NCI-H146 treated with DMSO at 0.1 percent for 48 hours (cell line): Measurements from ENCODE around the gene RRP9.
"Not testable (repeated sequence)": the region's sequence is repeated elsewhere in the genome, so short reads cannot be mapped to it uniquely, and the experiment has no call there.

ENCODE experiments used
- DNase-seq: peaks from one replicate; lab custom pipeline; 2025; ENCODE audit not compliant: unreplicated experiment; lab: John Stamatoyannopoulos, UW

RRP9 gene

DNA sequence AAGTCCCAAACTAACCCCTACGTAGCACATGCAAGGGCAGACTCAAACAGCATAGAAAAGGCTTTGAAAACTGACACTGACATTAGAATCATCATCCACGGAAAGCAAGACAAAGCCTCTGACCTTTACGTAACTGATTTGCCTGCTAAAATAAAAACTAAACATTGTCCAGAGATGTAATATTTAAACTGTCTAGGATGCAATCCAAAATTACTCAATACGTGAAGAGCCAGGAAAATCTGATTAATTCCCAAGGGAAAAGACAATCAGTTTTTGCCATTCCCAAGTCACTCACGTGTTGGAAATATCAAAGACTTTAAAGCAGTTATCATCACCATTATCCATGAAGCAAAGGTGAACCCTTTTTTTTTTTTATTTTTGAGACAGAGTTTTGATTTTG, 25.3 kb downstream of the RRP9 start:
- DNase-seq = no peak

DNA sequence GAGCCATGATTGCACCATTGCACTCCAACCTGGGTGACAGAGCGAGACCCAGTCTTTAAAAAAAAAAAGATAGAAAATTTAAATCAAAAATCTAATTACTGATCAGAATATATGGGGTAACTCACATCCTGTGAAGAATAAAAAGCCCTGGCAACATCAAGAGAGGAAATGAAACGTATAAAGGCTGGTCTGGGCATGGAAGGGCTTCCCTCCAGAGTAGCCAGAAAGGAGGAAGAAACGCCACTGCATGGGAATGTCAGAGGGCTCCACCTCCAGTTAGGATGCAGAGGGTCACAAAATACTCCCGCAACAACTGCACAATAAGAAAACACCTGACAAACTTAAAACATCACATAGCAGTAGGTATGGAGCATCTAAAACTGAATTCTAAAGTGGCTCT, 33.7 kb downstream of the RRP9 start:
- DNase-seq = no peak

DNA sequence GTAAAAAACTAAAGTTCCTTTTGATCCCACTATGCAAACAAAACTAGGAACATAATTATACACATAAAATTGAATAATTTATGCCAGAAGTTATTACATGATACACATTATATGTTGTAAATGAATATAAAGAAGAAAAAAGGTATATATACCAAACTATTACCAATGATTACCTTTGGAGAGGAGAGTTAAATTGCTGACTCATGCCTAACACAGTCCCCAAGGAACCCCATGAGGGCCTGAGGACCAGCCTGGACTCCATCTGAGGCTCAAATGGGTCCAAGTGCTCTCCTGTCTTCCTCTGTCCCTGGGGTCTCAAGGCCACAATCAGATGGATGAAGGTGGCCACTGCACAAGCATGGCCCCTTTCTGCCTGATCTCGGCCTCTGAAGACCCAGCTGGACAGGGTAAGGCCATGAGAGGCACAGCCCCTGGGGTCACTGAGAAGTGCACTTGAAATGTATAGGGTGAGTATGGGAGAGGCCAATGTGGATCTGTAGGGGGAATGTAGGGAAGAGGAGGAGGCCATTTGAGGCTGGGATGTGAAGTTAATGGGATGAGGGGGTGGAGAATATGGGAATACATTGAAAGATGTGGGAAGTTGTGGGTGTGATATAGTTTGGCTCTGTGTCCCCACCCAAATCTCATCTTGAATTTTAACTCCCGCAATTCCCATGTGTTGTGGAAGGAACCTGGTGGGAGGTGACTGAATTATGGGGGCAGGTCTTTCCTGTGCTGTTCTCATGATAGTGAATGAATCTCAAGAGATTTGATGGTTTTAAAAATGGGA, 37.5 kb downstream of the RRP9 start:
- DNase-seq = no peak

DNA sequence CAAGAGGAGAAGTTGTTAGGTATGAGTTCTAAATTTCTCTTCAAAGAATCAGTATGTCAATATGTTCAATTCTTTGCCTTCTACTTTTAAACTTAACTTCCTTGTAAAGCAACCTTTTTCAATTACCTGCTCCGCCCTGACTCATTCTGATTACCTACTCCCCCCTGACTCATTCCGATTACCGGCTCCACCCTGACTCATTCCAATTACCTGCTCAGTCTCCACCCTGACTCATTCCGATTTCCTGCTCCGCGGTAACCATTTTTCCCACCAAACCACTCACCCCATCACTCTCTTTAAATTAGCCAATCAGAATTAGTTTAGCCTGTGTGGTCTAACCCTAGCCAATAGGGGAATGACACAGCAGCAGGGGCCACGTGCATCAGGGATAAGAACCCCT, 39.3 kb downstream of the RRP9 start:
- DNase-seq = not testable (repeated sequence)

DNA sequence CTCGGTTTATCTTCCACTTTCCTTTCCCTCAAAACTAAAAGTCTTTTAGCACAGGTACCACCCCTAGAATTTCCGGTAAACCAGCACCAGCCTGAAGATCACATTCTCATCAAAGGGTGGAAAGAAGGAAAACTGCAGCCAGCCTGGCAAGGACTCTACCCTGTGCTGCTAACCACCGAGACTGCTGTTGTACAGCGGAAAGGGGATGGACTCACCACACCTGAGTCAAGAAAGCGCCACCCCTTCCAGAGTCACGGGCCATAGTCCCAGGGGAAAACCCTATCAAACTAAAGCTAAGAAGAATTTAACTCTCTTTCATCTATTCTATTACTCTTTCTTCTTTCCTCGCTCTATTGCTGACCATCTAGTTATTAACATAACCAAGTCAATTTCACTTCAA, 41.7 kb downstream of the RRP9 start:
- not testable (repeated sequence) for DNase-seq

DNA sequence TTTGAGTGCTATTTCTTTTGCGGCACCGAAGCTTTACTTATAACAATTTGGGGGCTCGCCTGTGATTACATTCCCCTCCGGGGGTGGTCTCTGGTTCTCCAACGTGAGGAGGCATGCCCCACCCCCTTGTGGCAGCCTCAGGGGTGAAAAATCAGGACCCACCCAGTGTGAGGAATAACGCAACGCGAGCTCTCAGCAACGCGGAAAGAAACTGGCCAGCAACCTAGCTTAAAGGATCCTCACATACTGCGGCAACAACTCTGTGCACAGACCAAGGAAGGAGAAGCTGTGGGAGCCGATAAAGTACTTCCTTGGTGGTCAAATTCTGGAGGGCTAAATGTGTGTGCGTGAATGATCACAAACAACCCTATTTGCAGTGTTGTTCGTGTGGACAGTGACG, 44.3 kb downstream of the RRP9 start:
- DNase-seq = no peak

DNA sequence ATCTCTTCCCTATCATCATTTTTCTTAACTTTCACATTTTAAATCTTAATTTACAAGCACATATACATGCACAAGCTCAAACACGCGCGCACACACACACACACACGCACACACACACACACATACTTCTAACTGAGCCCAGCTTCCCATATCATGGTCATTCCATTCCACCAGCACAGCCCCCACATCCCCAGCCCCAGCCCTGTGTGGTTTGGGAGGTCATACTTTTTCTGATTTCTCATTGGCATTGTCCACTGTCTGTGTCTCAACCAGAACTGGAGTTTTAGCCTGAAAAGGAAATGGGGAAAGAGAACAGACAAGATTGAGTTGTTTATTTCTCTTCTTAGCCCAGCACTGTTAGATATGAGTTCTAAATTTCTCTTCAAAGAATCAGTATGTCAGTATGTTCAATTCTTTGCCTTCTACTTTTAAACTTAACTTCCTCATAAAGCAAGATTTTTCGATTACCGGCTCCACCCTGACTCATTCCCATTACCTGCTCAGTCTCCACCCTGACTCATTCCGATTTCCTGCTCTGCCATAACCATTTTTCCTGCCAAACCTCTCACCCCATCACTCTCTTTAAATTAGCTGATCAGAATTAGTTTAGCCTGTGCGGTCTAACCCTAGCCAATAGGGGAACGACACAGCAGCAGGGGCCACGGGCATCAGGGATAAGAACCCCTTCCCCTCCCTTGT, 44.9 kb downstream of the RRP9 start:
- no peak for DNase-seq

DNA sequence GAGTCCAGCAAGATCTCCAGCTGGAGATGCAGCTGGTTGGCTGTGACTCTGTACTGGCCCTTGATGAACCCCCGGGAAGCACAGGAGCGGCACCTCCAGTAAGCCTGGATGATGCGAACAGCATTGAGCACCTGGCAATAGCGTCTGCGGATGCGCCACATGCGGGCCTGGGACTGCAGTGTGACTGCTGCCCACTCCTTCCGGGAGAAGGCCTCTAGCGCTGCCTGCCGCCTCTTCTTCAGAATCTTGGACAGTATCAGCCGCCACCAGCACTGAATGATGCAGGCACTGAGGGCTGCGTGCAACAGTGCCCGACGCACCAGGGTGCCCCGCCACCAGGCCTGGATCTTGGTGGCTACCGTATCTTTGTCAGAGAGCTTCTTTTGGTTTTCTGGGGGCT, 46.8 kb downstream of the RRP9 start:
- no peak for DNase-seq

DNA sequence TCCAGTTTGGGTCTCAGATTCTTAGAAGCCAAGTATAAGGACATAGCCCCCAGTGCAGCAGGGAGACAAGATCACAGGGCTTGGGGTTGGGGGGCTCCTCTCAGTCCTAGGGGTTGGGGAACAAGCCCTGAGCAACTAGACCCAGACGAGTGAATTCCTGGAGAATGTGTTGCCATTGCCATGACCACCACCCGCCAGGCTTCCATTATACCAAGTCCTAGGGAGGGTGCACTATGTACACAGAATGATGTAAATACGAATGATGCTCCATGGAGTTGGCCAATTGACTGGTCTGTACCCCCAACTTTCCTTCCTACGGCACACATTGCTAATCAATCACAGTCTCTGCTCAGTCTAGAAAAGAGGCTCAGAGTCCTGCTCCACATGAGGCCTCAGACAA, 47.3 kb downstream of the RRP9 start:
- DNase-seq = no peak

DNA sequence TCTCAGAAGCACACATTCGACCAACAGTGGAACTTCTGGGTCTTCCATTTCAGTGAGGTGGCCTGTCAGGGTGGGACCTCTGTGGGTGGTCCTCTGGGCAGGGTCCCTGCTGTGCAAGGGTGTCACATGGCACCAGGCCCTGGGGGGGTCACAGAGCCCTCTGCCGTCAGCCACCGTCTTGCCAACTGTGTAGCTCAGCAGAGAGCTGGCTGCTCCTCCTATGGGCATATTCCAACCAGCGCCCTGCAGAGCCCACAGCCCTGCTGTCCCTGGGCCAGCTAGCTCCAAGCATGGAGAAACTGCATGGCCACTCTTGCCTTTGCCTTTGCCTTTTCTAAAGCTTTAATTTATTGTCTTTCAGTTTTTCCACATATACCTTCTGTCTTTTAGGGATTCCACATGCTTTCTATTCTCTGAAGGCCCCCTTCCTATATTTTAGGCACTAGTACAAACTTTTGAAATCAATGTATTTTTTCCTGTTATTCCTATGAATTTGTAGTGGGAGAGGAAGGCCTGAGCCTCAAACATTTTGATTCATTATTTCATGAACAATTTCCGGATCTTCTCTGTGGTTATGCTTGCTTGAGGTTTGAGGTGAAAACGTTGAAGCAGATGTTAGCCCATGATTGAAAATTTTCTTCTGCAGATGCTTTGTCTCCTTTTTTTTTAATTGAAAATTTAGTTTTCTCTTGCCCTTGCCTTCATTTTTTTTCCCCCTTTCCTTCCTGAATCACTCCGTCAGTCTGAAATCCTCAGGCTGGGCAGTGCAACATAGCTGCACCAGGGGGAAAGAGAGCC, 50.3 kb downstream of the RRP9 start:
- DNase-seq = no peak

DNA sequence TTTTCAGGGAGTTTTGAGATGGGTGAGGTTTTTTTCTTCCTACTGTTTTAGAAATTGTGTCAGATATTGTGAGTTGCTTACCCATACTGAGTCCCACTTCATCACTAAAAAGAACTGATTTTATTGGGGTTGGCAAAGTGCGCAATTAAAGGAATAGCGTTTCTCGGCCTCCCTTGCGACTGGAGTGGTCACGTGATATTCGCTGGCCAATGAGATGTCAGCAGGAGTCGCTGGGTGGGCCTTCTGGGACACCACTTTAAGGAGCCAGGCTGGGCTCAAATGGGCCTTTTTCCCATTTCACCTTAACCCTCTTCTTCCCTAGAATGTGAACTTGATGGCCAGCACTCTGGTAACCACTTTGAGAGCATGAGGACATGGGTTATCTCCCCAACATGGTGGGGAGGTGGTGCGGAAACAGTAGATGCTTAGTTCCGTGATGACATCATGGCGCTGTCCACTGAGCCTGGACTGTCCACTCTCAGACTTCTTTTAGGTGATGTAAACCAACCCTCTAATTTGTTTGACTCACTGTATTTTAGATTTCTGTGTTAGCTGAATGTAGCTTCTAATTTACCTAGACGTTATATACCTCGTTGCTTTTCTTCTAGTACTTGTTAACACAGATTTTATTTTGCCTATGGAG, 53.1 kb downstream of the RRP9 start:
- no peak for DNase-seq

DNA sequence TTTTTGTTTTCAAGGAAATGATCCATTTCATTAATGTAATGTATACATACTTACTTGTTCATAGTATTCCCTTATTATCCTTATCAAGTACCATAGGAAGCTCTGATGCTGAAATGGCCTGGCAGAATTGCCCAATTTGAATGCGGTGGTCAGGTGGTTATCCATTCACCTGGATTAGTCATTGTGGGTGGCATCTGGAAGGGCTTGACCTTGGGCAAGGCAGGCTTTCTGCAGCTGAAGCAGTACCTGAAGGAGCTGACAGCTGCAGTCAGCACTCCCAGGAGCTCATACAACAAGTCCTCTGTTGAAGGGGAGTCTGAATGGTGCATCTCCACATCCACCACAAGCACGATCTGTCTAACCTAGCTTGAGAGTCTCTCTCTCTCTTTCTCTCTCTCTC, 54.1 kb downstream of the RRP9 start:
- DNase-seq = no peak

DNA sequence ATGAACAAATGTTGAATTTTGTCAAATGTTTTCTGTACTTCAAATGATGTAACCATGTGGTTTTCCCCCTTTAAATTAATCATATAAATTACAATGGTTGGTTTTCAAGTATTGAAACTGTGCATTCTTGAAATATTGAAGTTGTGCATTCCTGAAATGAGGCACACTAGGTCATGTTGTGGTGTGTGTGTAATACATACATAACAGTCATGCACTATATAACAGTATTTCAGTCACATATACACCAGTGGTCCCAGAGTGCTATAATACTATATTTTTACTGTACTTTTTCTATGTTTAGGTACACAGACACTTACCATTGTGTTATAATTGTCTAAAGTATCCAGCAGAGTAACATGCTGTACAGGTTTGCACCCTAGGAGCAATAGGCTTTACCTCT, 55.3 kb downstream of the RRP9 start:
- no peak for DNase-seq
